Activated CD4-positive, alpha-beta T cell treated with anti-CD3 and anti-CD28 coated beads, Interleukin-2, Interleukin-6, amounts not matched to agents 100 ng/mL and 50 ng/mL, durations not matched to agents 16 hours and 8 hours (primary cell): ENCODE data around the gene THAP4.

ENCODE experiments used
- DNase-seq: peaks from one replicate; pipeline ENCODE4 v3.0.0-alpha.2; 2020

THAP4 gene

GRCh38 chr2:241561832-241562231 lies 75.1 kb downstream of the THAP4 start:
- DNase-seq: no peak

- DNase-seq: no peak
Measured at GRCh38 chr2:241560883-241561474, 76.0 kb downstream of the THAP4 start.

GRCh38 chr2:241560162-241560882 lies 76.6 kb downstream of the THAP4 start:
- no peak for DNase-seq

- no peak for DNase-seq
Measured at GRCh38 chr2:241559323-241560161, 77.4 kb downstream of the THAP4 start.

GRCh38 chr2:241558532-241559322 lies 78.2 kb downstream of the THAP4 start, which contains the start of gene BOK:
TSS of gene BOK (plus strand) at chr2:241558745. CDS start at chr2:241559484, 739 bp downstream.
- DNase-seq: no peak

GRCh38 chr2:241556746-241557145 lies 80.2 kb downstream of the THAP4 start:
- DNase-seq: no peak

GRCh38 chr2:241555711-241556110 lies 81.2 kb downstream of the THAP4 start:
- no peak for DNase-seq

GRCh38 chr2:241554610-241555322 lies 82.2 kb downstream of the THAP4 start:
- no peak for DNase-seq

GRCh38 chr2:241553981-241554380 lies 83.0 kb downstream of the THAP4 start:
- DNase-seq: no peak

- no peak for DNase-seq
Measured at GRCh38 chr2:241553512-241553830, 83.5 kb downstream of the THAP4 start.

- DNase-seq: no peak
Measured at GRCh38 chr2:241551998-241552737, 84.8 kb downstream of the THAP4 start.

- DNase-seq: no peak
Measured at GRCh38 chr2:241551599-241551997, 85.4 kb downstream of the THAP4 start.

GRCh38 chr2:241550616-241551580 lies 86.1 kb downstream of the THAP4 start:
- no peak for DNase-seq

GRCh38 chr2:241548451-241548835 lies 88.5 kb downstream of the THAP4 start:
- no peak for DNase-seq

GRCh38 chr2:241547781-241548450 lies 89.0 kb downstream of the THAP4 start:
- DNase-seq: no peak

GRCh38 chr2:241546771-241547498 lies 90.0 kb downstream of the THAP4 start:
- DNase-seq: no peak

GRCh38 chr2:241545523-241546473 lies 91.2 kb downstream of the THAP4 start:
- no peak for DNase-seq

GRCh38 chr2:241545106-241545505 lies 91.9 kb downstream of the THAP4 start:
- DNase-seq: no peak
